GM20000 (cell line): ENCODE data around the gene LRRC43.

Experiments
- DNase-seq: peaks from one replicate; pipeline ENCODE4 v3.0.0; 2012; ENCODE audit warnings: low spot score
- TF ChIP-seq, protein P1 (sequence below): IDR thresholded peaks from 2 replicates; pipeline ENCODE4 v1.5.1; 2012; ENCODE audit warnings: mild to moderate bottlenecking, control low read depth; ENCODE audit errors: extremely low read depth, missing control alignments

Gene LRRC43

DNA sequence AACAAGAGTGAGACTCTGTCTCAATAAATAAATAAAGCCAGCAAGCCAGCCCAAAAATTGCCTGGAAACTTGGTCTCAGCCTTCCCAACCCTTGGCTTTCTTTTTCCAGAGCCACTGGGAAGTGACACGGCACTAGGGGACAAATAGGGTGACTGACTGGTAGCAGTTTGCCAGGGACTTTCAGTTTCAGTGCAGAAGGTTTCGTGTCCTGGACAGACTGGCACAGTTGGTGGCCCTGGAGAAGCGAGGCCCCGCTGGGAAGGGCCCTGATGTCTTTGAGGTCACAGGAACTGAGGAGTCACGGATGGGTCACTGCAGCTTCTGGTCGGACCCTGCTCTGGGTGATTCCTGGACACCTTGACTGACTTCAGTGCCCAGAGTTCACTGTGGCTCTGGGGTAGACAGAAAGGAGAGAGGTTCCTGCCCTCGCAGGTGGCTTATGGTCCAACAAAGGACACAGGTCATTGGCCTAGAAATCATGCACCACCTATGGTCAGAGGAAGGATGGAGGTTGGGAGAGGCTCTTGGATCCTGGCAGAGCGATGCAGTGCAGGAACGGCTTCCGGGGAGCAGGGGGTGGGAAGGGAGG lies 2.7 kb downstream of the LRRC43 start:
- TF ChIP-seq, protein P1, sequence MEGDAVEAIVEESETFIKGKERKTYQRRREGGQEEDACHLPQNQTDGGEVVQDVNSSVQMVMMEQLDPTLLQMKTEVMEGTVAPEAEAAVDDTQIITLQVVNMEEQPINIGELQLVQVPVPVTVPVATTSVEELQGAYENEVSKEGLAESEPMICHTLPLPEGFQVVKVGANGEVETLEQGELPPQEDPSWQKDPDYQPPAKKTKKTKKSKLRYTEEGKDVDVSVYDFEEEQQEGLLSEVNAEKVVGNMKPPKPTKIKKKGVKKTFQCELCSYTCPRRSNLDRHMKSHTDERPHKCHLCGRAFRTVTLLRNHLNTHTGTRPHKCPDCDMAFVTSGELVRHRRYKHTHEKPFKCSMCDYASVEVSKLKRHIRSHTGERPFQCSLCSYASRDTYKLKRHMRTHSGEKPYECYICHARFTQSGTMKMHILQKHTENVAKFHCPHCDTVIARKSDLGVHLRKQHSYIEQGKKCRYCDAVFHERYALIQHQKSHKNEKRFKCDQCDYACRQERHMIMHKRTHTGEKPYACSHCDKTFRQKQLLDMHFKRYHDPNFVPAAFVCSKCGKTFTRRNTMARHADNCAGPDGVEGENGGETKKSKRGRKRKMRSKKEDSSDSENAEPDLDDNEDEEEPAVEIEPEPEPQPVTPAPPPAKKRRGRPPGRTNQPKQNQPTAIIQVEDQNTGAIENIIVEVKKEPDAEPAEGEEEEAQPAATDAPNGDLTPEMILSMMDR: no peak

GRCh38 chr12:122187466-122187865 lies 4.5 kb downstream of the LRRC43 start:
- TF ChIP-seq, protein P1: no peak
- DNase-seq: no peak

More for the DNA sequence above, 2.7 kb downstream of the LRRC43 start:
- DNase-seq: no peak

- TF ChIP-seq, protein P1: no peak
- no peak for DNase-seq
These were observed 6.9 kb downstream of the LRRC43 start for GRCh38 chr12:122189626-122190475.

- peak; percentile 88 for DNase-seq
- TF ChIP-seq, protein P1: peak; percentile 80
These were observed 8.1 kb downstream of the LRRC43 start for GRCh38 chr12:122190842-122191668.

DNA sequence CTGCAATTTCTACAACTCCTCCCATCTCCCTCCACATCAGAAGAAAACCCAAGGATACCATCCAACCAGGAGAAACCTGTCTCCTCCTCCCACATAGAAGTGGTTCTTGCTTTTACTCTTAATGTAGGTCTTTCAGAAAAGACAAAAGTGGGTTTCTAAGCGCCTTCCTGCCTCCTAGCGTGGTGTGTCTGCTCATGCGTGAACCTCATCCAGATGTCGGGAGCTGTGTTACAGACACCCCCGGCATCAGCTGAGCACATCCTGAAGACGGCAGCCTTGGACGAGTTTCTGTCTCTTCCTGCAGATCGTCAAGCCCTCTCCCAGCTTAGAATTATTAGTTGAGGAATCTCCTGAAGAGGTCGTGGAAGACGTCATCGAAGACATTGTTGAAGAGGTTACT lies 9.5 kb downstream of the LRRC43 start:
- DNase-seq: no peak
- TF ChIP-seq, protein P1: no peak

DNA sequence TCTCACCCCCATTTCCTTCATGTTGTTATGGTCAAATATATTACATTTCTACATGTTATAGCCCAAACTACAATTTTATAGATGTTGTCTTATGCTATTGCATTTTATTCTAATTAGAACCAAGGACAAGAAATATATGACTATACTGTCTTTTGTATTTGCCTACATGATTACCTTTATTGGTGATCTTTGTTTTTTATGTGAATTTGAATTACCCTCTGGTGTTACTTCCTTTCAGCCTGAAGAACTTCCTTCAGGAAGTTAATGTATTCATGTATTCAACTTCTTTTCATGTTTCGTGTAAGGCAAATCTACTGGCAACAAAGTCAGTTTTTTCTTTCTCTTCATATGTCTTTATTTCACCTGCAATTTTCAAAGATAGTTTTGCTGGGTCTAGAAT lies 11.9 kb downstream of the LRRC43 start:
- TF ChIP-seq, protein P1: no peak
- DNase-seq: no peak
